ENCODE results near the gene RSAD1.

RSAD1 gene

DNA sequence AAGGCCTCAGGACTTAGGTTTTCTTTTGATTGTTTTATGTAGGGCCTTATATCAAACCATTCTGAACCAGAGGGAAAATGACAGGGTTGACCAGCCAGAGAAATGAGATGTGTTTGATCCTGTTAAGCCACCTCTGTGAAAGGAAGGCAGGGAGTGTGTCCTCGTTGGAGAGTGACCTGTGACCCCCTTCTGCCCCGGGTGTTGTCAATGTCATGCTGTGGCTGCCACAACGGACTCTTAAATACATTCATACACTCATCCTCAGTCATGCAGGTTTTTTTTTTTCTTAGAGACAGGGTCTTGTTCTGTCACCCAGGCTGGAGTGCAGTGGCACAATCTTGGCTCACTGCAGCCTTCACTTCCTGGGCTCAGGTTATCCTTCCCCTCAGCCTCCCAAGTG is 35.7 kb downstream of the RSAD1 start:
- Histone ChIP-seq H3K79me2 (ENCODE audit: insufficient read depth, low read depth) (no peaks in the 10 kb centered on the region), H3K4me2 (no peak overlapping the region), H3K4me3 (IDR thresholded peaks at IDR 0.05; ENCODE audit: insufficient read depth, low read depth, low read length) (no peak overlapping the region), H3K9ac (no peak overlapping the region), H4K20me1 (ENCODE audit: insufficient read depth) (no peaks in the 10 kb centered on the region), H3K36me3 (ENCODE audit: insufficient read depth) (no peaks in the 10 kb centered on the region), H2AFZ (ENCODE audit: low read depth) (no peak overlapping the region), H3K27ac (no peak overlapping the region), H3K4me1 (ENCODE audit: low read depth, poor library complexity, severe bottlenecking) (no peaks in the 10 kb centered on the region), H3K27me3 (ENCODE audit: insufficient read depth, low read depth) (no peaks in the 10 kb centered on the region)
- TF ChIP-seq, protein P1, sequence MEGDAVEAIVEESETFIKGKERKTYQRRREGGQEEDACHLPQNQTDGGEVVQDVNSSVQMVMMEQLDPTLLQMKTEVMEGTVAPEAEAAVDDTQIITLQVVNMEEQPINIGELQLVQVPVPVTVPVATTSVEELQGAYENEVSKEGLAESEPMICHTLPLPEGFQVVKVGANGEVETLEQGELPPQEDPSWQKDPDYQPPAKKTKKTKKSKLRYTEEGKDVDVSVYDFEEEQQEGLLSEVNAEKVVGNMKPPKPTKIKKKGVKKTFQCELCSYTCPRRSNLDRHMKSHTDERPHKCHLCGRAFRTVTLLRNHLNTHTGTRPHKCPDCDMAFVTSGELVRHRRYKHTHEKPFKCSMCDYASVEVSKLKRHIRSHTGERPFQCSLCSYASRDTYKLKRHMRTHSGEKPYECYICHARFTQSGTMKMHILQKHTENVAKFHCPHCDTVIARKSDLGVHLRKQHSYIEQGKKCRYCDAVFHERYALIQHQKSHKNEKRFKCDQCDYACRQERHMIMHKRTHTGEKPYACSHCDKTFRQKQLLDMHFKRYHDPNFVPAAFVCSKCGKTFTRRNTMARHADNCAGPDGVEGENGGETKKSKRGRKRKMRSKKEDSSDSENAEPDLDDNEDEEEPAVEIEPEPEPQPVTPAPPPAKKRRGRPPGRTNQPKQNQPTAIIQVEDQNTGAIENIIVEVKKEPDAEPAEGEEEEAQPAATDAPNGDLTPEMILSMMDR (conservative IDR thresholded peaks at IDR 0.05; ENCODE audit: low read depth, low read length): no peak

DNA sequence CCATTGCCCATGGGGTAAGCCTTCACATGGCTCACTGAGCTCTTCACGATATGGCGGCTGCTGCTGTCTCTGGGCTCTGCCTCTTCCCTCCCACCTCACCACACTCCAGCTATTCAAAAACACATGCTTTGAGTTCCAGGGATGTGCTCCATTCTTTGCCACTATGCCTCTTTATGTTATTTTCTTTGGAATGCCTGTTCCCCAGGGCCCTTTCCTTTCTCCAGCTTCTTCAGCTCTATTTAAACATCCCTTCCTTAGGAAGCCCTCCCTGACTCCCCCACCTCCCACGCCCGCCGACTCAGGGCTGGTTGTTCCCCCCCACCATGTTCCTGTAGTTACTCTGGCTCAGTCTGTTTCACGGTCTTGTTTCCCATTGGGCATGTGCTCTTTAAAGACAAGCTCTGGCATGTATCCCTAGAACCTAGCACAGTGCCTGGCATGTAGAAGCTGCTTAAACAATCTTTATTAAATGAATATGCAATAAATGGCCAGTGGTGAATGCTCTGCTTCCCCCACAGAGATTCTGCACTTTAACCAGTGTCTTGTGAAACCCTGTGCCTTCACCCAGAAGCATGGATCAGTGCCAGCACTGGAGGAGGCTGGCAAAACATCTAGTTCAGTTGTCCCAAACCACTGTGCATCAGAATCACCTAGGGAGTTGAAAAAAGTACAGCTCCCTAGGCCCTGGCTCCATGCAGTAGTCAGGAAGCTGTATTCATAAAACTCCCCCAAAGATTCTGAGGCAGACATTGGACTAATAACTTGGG is 36.5 kb downstream of the RSAD1 start:
- Histone ChIP-seq H3K4me1 (ENCODE audit: low read depth, poor library complexity, severe bottlenecking) (peaks cover under 1% of the 10 kb centered on the region), H3K36me3 (ENCODE audit: insufficient read depth) (no peaks in the 10 kb centered on the region), H3K4me2 (no peak overlapping the region), H3K4me3 (IDR thresholded peaks at IDR 0.05; ENCODE audit: insufficient read depth, low read depth, low read length) (no peak overlapping the region), H3K79me2 (ENCODE audit: insufficient read depth, low read depth) (no peaks in the 10 kb centered on the region), H3K27ac (no peak overlapping the region), H2AFZ (ENCODE audit: low read depth) (no peak overlapping the region), H4K20me1 (ENCODE audit: insufficient read depth) (no peaks in the 10 kb centered on the region), H3K27me3 (ENCODE audit: insufficient read depth, low read depth) (no peaks in the 10 kb centered on the region), H3K9ac (no peak overlapping the region)
- TF ChIP-seq, protein P1 (conservative IDR thresholded peaks at IDR 0.05; ENCODE audit: low read depth, low read length): no peak

DNA sequence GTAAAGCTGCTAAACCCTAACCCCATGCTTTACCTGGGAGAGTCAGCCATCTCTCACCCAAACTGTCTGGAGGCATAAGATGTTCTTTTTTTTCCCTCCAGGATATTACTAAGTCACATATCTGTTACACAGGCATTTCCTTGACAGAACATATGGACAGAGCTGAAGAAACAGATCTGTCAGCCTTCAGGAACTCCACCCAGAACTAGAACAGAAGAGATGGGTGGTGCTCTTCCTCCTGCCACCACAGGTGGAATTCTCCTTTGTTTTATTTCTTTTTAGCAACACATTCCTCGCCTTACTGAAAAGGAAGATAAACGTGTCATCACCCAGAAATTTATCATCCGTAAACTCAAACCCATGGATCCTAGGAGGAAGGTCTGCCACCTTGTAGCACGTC is 38.4 kb downstream of the RSAD1 start:
- Histone ChIP-seq H3K9ac (no peak overlapping the region), H3K79me2 (ENCODE audit: insufficient read depth, low read depth) (no peaks in the 10 kb centered on the region), H3K27ac (no peak overlapping the region), H3K27me3 (ENCODE audit: insufficient read depth, low read depth) (no peaks in the 10 kb centered on the region), H3K4me2 (no peak overlapping the region), H3K4me1 (ENCODE audit: low read depth, poor library complexity, severe bottlenecking) (peaks cover 6% of the 10 kb centered on the region), H3K4me3 (IDR thresholded peaks at IDR 0.05; ENCODE audit: insufficient read depth, low read depth, low read length) (no peak overlapping the region), H4K20me1 (ENCODE audit: insufficient read depth) (no peaks in the 10 kb centered on the region), H2AFZ (ENCODE audit: low read depth) (no peak overlapping the region), H3K36me3 (ENCODE audit: insufficient read depth) (no peaks in the 10 kb centered on the region)
- TF ChIP-seq, protein P1 (conservative IDR thresholded peaks at IDR 0.05; ENCODE audit: low read depth, low read length): no peak

DNA sequence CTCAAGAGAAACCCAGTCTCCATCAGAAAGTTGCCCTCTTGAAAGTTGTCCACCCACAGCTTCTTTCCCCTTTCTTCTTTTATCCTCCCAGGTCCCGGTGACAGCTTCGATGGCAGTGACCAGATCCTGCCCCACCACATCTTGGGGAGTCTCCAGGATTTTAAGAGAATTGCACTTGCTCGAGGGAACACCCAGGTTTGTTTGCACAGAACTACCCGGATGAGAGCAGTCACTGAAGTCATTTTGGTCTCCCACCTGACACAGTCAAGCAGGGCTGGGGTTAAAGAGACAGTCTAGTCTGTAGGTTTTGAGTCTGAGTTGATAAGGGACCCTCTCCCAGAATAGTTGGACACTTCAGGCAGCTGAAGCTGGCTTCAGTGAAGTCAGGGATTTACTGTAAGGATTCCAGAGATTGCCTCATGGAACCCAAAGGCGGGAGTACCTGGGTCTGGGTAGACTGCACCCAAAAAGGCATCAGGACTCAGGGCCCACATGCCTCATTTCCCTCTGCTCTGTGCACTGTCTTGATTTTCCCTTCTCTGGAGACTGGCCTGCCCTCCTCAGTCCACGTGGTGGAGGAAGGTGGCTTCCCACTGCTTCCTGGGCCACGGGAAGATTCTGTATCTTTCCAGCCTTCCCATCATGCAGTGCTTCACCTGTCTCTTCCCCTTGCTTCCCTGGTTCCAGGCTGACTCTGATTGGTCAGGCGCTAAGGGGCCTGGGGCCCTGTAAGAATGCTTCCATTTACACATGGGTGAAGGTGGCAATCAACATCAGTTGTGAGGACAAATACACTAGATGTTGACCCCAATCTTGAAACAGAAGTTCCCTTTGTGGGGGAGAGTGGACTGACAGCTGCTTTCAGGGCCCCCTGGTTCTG is 39.1 kb downstream of the RSAD1 start:
- H3K27ac ChIP-seq: no peak overlapping the region
- H3K36me3 ChIP-seq (ENCODE audit: insufficient read depth): no peaks in the 10 kb centered on the region

More for the DNA sequence above, 39.1 kb downstream of the RSAD1 start:
- TF ChIP-seq, protein P1 (conservative IDR thresholded peaks at IDR 0.05; ENCODE audit: low read depth, low read length): no peak
- Histone ChIP-seq H3K27me3 (ENCODE audit: insufficient read depth, low read depth) (no peaks in the 10 kb centered on the region), H3K4me3 (IDR thresholded peaks at IDR 0.05; ENCODE audit: insufficient read depth, low read depth, low read length) (no peak overlapping the region), H4K20me1 (ENCODE audit: insufficient read depth) (no peaks in the 10 kb centered on the region), H2AFZ (ENCODE audit: low read depth) (no peak overlapping the region), H3K79me2 (ENCODE audit: insufficient read depth, low read depth) (no peaks in the 10 kb centered on the region), H3K4me2 (no peak overlapping the region), H3K4me1 (ENCODE audit: low read depth, poor library complexity, severe bottlenecking) (peaks cover 6% of the 10 kb centered on the region), H3K9ac (no peak overlapping the region)

All from KMS-11 (cell line).